ENCODE results near the gene CDK17.

DNA sequence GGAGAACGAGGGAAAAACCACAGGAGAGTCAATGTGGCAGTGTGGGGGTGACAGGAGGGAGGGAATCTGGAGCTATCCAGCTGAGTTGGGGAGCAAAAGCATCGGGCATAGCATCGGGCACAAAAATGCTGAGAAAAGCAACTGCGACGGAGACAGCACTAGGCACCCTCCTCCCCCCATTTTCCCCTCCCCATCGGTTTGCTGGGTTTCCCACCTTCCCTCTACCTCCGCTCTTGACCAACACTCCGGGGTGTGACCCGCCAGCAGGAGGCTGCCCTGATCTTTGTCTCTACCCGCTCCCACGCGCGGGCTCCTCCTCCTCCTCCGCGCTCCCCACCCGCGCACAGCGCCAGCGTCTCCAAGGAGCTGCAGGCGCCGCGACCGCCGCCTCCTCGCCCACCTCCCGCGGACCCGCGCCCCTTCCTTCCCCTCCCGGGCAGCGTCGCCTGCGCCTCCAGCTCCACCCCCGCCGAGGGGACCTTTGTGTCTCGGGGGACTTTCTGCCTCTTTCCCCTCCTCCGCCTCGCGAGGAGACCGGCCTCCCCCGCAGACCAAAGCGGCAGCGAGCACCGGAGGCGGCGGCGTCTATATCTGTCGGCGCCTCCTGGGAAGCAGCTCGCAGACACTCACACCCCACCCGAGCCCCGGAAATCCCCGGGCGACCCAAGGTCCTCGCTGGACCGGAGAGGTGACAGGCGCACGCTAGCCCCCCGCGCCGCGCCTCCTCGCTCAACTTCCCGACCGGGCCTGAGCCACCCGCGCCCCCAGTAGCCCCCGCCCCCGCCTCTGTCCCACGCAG, 920 bp downstream of the CDK17 start:
- TF ChIP-seq, protein P1, sequence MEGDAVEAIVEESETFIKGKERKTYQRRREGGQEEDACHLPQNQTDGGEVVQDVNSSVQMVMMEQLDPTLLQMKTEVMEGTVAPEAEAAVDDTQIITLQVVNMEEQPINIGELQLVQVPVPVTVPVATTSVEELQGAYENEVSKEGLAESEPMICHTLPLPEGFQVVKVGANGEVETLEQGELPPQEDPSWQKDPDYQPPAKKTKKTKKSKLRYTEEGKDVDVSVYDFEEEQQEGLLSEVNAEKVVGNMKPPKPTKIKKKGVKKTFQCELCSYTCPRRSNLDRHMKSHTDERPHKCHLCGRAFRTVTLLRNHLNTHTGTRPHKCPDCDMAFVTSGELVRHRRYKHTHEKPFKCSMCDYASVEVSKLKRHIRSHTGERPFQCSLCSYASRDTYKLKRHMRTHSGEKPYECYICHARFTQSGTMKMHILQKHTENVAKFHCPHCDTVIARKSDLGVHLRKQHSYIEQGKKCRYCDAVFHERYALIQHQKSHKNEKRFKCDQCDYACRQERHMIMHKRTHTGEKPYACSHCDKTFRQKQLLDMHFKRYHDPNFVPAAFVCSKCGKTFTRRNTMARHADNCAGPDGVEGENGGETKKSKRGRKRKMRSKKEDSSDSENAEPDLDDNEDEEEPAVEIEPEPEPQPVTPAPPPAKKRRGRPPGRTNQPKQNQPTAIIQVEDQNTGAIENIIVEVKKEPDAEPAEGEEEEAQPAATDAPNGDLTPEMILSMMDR (IDR thresholded peaks at IDR 0.05), result peak in 3 of 5 experiments; percentile 14 to 56 (median 15)
- TF ChIP-seq POLR2A (IDR thresholded peaks at IDR 0.05), result peak in 1 of 2 donors; percentile 43

Data from tibial nerve (tissue), 3 donors.